AG09319 (cell line): ENCODE data around the gene TMEM229B.

ENCODE experiments used
- DNase-seq: peaks from one replicate; pipeline ENCODE4 v3.0.0-alpha.2; 2010; ENCODE audit warnings: low read depth; ENCODE audit errors: extremely low read depth
- CTCF ChIP-seq: IDR thresholded peaks from 2 replicates; pipeline ENCODE4 v1.5.1; 2011; ENCODE audit warnings: low read depth, mild to moderate bottlenecking, inconsistent platforms, low read length, moderate library complexity

Gene TMEM229B

GRCh38 chr14:67487937-67488893, at the start of gene TMEM229B:
Gene TMEM229B (minus strand): TSS chr14:67488721. CDS start chr14:67473923, 14,798 bp downstream.
- TF ChIP-seq CTCF, result no peak
- DNase-seq, result no peak

- no peak for DNase-seq
- TF ChIP-seq CTCF, result no peak
Measured at GRCh38 chr14:67537736-67538135, 49.2 kb upstream of the TMEM229B start.

GRCh38 chr14:67536087-67536486, 47.6 kb upstream of the TMEM229B start:
- no peak for TF ChIP-seq CTCF

GRCh38 chr14:67533754-67534085, 45.2 kb upstream of the TMEM229B start:
- no peak for TF ChIP-seq CTCF
- no peak for DNase-seq

More at GRCh38 chr14:67536087-67536486, 47.6 kb upstream of the TMEM229B start:
- no peak for DNase-seq

- TF ChIP-seq CTCF, result no peak
- DNase-seq, result peak; percentile 16
Measured at GRCh38 chr14:67532998-67533753, 44.7 kb upstream of the TMEM229B start, which contains the start of gene PLEKHH1. Gene PLEKHH1 (plus strand): TSS chr14:67533290. CDS start chr14:67541868, 8,578 bp downstream.

GRCh38 chr14:67532606-67532997, 44.1 kb upstream of the TMEM229B start:
- TF ChIP-seq CTCF, result no peak

More at GRCh38 chr14:67532606-67532997, 44.1 kb upstream of the TMEM229B start:
- no peak for DNase-seq
